Mesendoderm (in vitro differentiated cells): Measurements from ENCODE around the gene ZFYVE26.

Source experiments
- DNase-seq: peaks from one replicate; pipeline ENCODE4 v3.0.0; 2013
- H2AK5ac ChIP-seq: 2 replicates; pipeline ENCODE4 v1.6.1; 2013; ENCODE audit warnings: low read length, inconsistent platforms
- H2BK120ac ChIP-seq: 2 replicates; pipeline ENCODE4 v1.6.1; 2013; ENCODE audit warnings: low read depth, mild to moderate bottlenecking, low read length, moderate library complexity, mixed read lengths
- H2BK15ac ChIP-seq: replicated peaks from 2 replicates; pipeline ENCODE4 v1.6.1; 2013; ENCODE audit warnings: low read depth, mild to moderate bottlenecking, moderate library complexity
- H2BK5ac ChIP-seq: 2 replicates; pipeline ENCODE4 v1.6.1; 2013; ENCODE audit warnings: low read length, inconsistent platforms
- H3K18ac ChIP-seq: 2 replicates; pipeline ENCODE4 v1.6.1; 2013; ENCODE audit warnings: mild to moderate bottlenecking, low read length, mixed read lengths
- H3K23ac ChIP-seq: one replicate; pipeline ENCODE4 v1.6.1; 2013; ENCODE audit warnings: low read length
- H3K27ac ChIP-seq: 2 replicates; pipeline ENCODE4 v1.5.1; 2013; ENCODE audit warnings: low read depth, mild to moderate bottlenecking, inconsistent platforms, low read length, moderate library complexity
- H3K27me3 ChIP-seq: 2 replicates; pipeline ENCODE4 v1.6.1; 2013; ENCODE audit warnings: low read length, control low read depth, mild to moderate bottlenecking, inconsistent platforms; ENCODE audit not compliant: insufficient read depth, poor library complexity
- H3K36me3 ChIP-seq: 2 replicates; pipeline ENCODE4 v1.6.1; 2013; ENCODE audit warnings: low read length, inconsistent platforms; ENCODE audit not compliant: control insufficient read depth, insufficient read depth
- H3K4ac ChIP-seq: one replicate; pipeline ENCODE4 v1.6.1; 2013; ENCODE audit warnings: low read depth, mild to moderate bottlenecking, low read length, moderate library complexity
- H3K4me1 ChIP-seq: 2 replicates; pipeline ENCODE4 v1.6.1; 2013; ENCODE audit warnings: low read depth, low read length, inconsistent platforms; ENCODE audit not compliant: control insufficient read depth
- H3K4me2 ChIP-seq: 2 replicates; pipeline ENCODE4 v1.6.1; 2013; ENCODE audit warnings: low read length
- H3K4me3 ChIP-seq: 2 replicates; pipeline ENCODE4 v1.5.1; 2013; ENCODE audit warnings: mild to moderate bottlenecking, low read length
- H3K56ac ChIP-seq: one replicate; pipeline ENCODE4 v1.6.1; 2013; ENCODE audit warnings: low read length
- H3K79me1 ChIP-seq: 2 replicates; pipeline ENCODE4 v1.6.1; 2013; ENCODE audit warnings: low read length, inconsistent platforms
- H3K79me2 ChIP-seq: 2 replicates; pipeline ENCODE4 v1.6.1; 2013; ENCODE audit warnings: mild to moderate bottlenecking, low read length; ENCODE audit not compliant: control insufficient read depth, insufficient read depth
- H3K9ac ChIP-seq: 2 replicates; pipeline ENCODE4 v1.6.1; 2013; ENCODE audit warnings: low read length, inconsistent platforms
- H4K5ac ChIP-seq: one replicate; pipeline ENCODE4 v1.6.1; 2013; ENCODE audit warnings: low read length
- H4K8ac ChIP-seq: one replicate; pipeline ENCODE4 v1.6.1; 2013; ENCODE audit warnings: low read depth, mild to moderate bottlenecking, control low read depth, low read length, moderate library complexity
- WGBS: extraction: QIAGEN DNeasy Blood & Tissue Kit; methylation state at CpG from one replicate; pipeline ENCODE4 v1.1.7; 2013; ENCODE audit warnings: low lambda C conversion rate, missing lambda C conversion rate; ENCODE audit not compliant: insufficient coverage; ENCODE audit errors: extremely low coverage; 5-methylcytosine and 5-hydroxymethylcytosine counted together

Gene ZFYVE26

DNA sequence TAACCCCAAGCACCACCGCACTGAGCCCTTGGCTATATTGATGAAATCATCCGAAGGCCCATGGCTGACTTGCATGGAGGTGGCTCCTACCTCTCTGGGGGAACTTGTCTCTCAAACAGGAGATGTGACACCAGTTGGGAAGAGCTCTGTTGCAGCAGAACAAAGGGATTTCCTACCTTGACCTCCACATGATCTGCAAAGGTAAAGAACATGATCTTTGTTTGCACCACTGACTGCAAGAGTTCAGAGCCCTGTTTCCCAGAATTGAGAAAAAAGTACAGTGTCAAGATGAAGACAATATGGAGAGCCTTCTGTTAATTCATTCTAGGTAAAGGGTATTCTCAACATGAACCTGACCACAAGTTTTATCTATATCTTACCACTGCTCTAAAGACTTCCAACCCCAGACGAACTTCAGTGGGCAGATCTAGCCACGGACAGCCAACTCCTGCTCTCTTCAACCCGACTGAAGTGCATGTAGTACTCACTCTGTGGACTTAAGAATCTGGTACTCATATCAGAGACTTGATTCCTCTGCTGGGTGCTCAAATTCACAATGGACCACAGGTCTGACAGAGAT lies 32.1 kb downstream of the ZFYVE26 start:
- no peak overlapping the region for H3K4ac ChIP-seq
- H4K5ac ChIP-seq, result no peak overlapping the region
- no peaks in the 10 kb centered on the region for H3K4me1 ChIP-seq
- no peak overlapping the region for H3K9ac ChIP-seq
- no peak overlapping the region for H3K4me3 ChIP-seq
- H3K18ac ChIP-seq, result no peak overlapping the region
- no peak overlapping the region for H3K27ac ChIP-seq
- H3K79me2 ChIP-seq, result no peaks in the 10 kb centered on the region
- no peak overlapping the region for H3K23ac ChIP-seq
- peaks cover 13% of the 10 kb centered on the region for H3K36me3 ChIP-seq
- no peak for DNase-seq
- H3K27me3 ChIP-seq, result no peaks in the 10 kb centered on the region
- WGBS, result no CpG with 5 or more reads among the region's 5 CpGs
- H3K79me1 ChIP-seq, result no peaks in the 10 kb centered on the region
- H3K4me2 ChIP-seq, result no peak overlapping the region
- no peak overlapping the region for H2AK5ac ChIP-seq
- H4K8ac ChIP-seq, result no peak overlapping the region
- H2BK120ac ChIP-seq, result no peak overlapping the region
- H2BK15ac ChIP-seq, result no peak overlapping the region
- H3K56ac ChIP-seq, result no peak overlapping the region
- H2BK5ac ChIP-seq, result no peak overlapping the region

GRCh38 chr14:67782090-67782489 lies 34.3 kb downstream of the ZFYVE26 start:
- Histone ChIP-seq H3K36me3 (peaks cover 14% of the 10 kb centered on the region), H3K4me3 (no peak overlapping the region), H3K79me2 (no peaks in the 10 kb centered on the region), H3K4me2 (no peak overlapping the region), H3K56ac (no peak overlapping the region), H4K5ac (no peak overlapping the region), H3K9ac (no peak overlapping the region), H3K4me1 (no peaks in the 10 kb centered on the region), H2BK15ac (no peak overlapping the region), H3K23ac (no peak overlapping the region), H2BK120ac (no peak overlapping the region), H3K27ac (no peak overlapping the region), H3K18ac (no peak overlapping the region), H2AK5ac (no peak overlapping the region), H3K27me3 (no peaks in the 10 kb centered on the region), H2BK5ac (no peak overlapping the region), H3K4ac (no peak overlapping the region), H3K79me1 (no peaks in the 10 kb centered on the region), H4K8ac (no peak overlapping the region)
- no CpG with 5 or more reads among the region's 3 CpGs for WGBS
- no peak for DNase-seq

GRCh38 chr14:67778792-67779191 lies 37.6 kb downstream of the ZFYVE26 start:
- no peak for DNase-seq
- H3K23ac ChIP-seq, result no peak overlapping the region
- no peak overlapping the region for H3K4me2 ChIP-seq
- no peaks in the 10 kb centered on the region for H3K4me1 ChIP-seq
- H3K18ac ChIP-seq, result no peak overlapping the region
- H3K27me3 ChIP-seq, result no peaks in the 10 kb centered on the region
- no peak overlapping the region for H2BK120ac ChIP-seq
- H3K4ac ChIP-seq, result no peak overlapping the region
- H3K9ac ChIP-seq, result no peak overlapping the region
- no peak overlapping the region for H3K4me3 ChIP-seq
- no peak overlapping the region for H3K56ac ChIP-seq
- peaks cover 11% of the 10 kb centered on the region for H3K36me3 ChIP-seq
- no peak overlapping the region for H4K8ac ChIP-seq
- H2BK15ac ChIP-seq, result no peak overlapping the region
- no peak overlapping the region for H3K27ac ChIP-seq
- H4K5ac ChIP-seq, result no peak overlapping the region
- H2AK5ac ChIP-seq, result no peak overlapping the region
- H3K79me1 ChIP-seq, result no peaks in the 10 kb centered on the region
- H2BK5ac ChIP-seq, result no peak overlapping the region
- whole genome bisulfite sequencing, result no CpG with 5 or more reads among the region's 1 CpG
- no peaks in the 10 kb centered on the region for H3K79me2 ChIP-seq

DNA sequence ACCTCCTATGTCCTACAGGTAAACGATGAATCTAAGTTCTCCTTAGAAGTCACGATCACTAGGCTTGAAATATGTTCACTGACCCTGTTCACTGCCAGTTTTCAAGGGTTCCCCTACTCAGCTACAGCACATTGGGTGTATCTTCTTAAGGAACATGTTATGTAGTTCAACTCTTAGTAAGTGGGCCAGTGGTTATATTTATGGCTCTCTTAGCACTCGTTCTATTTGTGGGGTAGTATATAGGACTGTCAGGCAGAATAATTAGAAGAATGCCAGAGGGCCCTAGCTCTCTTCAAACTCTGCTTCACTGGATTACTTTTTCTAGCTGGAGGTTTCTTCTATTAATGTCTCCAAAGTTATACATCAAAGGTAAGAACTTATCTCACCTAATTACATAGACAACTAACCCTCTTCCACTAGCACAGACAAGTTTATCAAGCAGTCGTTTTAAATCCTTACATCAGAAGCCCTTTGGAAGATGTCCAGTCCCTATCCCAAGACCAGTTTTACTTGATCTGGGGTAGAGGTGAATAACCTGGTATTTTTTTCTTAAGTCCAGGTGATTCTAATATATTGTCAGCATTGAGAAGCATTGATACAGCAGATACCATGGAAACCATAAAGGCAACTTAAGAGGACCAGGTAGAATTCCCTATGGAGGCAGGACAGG lies 39.6 kb downstream of the ZFYVE26 start:
- Histone ChIP-seq H3K27ac (no peak overlapping the region), H2BK15ac (no peak overlapping the region), H3K23ac (no peak overlapping the region), H3K79me1 (no peaks in the 10 kb centered on the region), H3K4me1 (no peaks in the 10 kb centered on the region), H4K8ac (no peak overlapping the region), H3K4ac (no peak overlapping the region), H3K56ac (no peak overlapping the region), H2BK120ac (no peak overlapping the region), H3K27me3 (no peaks in the 10 kb centered on the region), H3K4me2 (no peak overlapping the region), H3K36me3 (peaks cover 9% of the 10 kb centered on the region), H3K18ac (no peak overlapping the region), H3K4me3 (no peak overlapping the region), H3K9ac (no peak overlapping the region), H4K5ac (no peak overlapping the region), H3K79me2 (no peaks in the 10 kb centered on the region), H2BK5ac (no peak overlapping the region), H2AK5ac (no peak overlapping the region)
- no CpG with 5 or more reads among the region's 4 CpGs for WGBS
- DNase-seq, result no peak

- H3K27me3 ChIP-seq, result no peaks in the 10 kb centered on the region
- no peak overlapping the region for H3K4me3 ChIP-seq
- H3K23ac ChIP-seq, result no peak overlapping the region
- no CpG with 5 or more reads among the region's 5 CpGs for WGBS
- H3K4me1 ChIP-seq, result no peaks in the 10 kb centered on the region
- no peak overlapping the region for H2BK120ac ChIP-seq
- H3K9ac ChIP-seq, result no peak overlapping the region
- H3K79me2 ChIP-seq, result no peaks in the 10 kb centered on the region
- DNase-seq, result no peak
- no peak overlapping the region for H2BK15ac ChIP-seq
- no peak overlapping the region for H3K4ac ChIP-seq
- no peak overlapping the region for H4K5ac ChIP-seq
- H2BK5ac ChIP-seq, result no peak overlapping the region
- no peak overlapping the region for H3K27ac ChIP-seq
- H4K8ac ChIP-seq, result no peak overlapping the region
- H3K4me2 ChIP-seq, result no peak overlapping the region
- H3K36me3 ChIP-seq, result peaks cover 5% of the 10 kb centered on the region
- no peak overlapping the region for H3K56ac ChIP-seq
- H3K79me1 ChIP-seq, result no peaks in the 10 kb centered on the region
- no peak overlapping the region for H2AK5ac ChIP-seq
- H3K18ac ChIP-seq, result no peak overlapping the region
Observed at GRCh38 chr14:67773844-67774377, 42.5 kb downstream of the ZFYVE26 start.
